Pulmonary artery endothelial cell (primary cell): ENCODE measurements around the gene GBP5. TPM values are rescaled to one million over a fixed set of nuclear protein-coding genes. Genes with fewer than 3 reads are reported as not detected.
A peak's percentile ranks its signal among the peaks of the same experiment; 100 is the strongest.
"Not testable (repeated sequence)": the region's sequence is repeated elsewhere in the genome, so short reads cannot be mapped to it uniquely, and the experiment has no call there.

Source experiments
- DNase-seq: peaks from one replicate; pipeline ENCODE4 v3.0.0-alpha.2; 2011; ENCODE audit warnings: low read depth, low spot score
- total RNA-seq: library from RNA; depleted of rRNA; stranded (reverse); fragments of >200 nt; gene quantifications from 2 replicates; pipeline ENCODE4 v1.2.3, GENCODE V29; 2014

Gene GBP5, protein sequence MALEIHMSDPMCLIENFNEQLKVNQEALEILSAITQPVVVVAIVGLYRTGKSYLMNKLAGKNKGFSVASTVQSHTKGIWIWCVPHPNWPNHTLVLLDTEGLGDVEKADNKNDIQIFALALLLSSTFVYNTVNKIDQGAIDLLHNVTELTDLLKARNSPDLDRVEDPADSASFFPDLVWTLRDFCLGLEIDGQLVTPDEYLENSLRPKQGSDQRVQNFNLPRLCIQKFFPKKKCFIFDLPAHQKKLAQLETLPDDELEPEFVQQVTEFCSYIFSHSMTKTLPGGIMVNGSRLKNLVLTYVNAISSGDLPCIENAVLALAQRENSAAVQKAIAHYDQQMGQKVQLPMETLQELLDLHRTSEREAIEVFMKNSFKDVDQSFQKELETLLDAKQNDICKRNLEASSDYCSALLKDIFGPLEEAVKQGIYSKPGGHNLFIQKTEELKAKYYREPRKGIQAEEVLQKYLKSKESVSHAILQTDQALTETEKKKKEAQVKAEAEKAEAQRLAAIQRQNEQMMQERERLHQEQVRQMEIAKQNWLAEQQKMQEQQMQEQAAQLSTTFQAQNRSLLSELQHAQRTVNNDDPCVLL
- total RNA-seq: 0.20 and 0.21 TPM in 2 replicates

GRCh38 chr1:89272269-89273041 is at the start of gene GBP5:
TSS of gene GBP5 (minus strand) at chr1:89272860. CDS start at chr1:89269555, 3,305 bp downstream.
- not testable (repeated sequence) for DNase-seq

GRCh38 chr1:89322402-89322801 is 49.7 kb upstream of the GBP5 start:
- no peak for DNase-seq

DNA sequence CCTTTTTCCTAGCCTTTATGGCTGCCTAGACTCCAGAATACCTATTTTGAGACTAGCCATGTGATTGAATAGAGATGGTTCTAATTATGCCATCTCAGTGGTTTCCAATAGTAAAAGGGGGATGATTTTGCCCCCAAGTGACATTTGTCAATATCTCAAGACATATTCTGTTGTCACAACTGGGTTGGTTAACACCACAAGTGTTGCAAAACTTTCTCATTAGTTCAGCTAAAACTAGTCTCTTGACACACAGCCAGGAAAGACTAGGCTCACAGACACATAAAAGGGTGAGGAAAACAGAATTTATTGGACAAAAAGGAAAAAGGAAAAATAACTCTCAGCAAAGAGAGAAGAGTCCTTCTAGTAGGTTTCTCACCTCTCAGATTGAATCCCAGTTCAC is 39.9 kb upstream of the GBP5 start:
- no peak for DNase-seq

- DNase-seq: no peak
Observed at GRCh38 chr1:89311757-89312156, 39.1 kb upstream of the GBP5 start.

DNA sequence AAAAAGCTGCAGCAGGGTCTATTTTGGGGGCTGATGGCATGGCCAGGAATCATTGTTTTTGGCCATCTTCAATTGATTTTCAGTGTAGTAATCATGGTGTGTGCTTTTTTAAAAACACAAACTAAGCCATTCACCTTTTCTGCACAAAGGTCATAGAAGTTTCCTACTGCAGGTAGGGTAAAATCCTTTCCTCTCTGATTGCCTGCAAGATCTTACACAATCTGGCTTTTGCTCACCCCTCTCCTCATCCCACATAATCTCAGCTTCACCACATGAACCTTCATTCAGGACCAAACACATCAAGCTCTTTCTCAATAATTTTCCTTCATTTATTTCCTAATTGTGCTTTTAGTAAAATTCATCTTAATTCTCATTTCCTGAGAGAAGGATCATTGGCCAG is 38.3 kb upstream of the GBP5 start:
- DNase-seq: no peak

- peak; percentile 8 for DNase-seq
Observed at GRCh38 chr1:89310505-89310904, 37.8 kb upstream of the GBP5 start.

DNA sequence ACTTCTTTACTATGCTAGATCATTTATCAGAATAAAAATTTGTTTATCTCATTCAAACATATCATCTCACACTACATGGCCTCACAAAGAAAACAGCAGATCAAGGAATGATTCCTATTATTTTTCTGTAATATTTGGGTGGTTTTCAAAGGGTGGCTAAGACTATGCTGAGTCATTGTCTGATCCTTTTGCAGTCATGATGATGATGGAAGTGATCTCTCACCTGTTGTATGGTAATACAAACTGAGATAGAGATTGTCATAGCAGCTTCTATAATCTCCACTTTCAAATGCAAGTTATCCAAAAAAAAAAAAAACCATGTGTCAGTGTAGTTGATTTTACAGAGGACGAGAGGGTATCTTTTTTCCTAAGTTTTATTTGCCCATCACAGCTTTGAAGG is 37.2 kb upstream of the GBP5 start:
- DNase-seq: no peak

GRCh38 chr1:89306273-89306672 is 33.6 kb upstream of the GBP5 start:
- no peak for DNase-seq

DNA sequence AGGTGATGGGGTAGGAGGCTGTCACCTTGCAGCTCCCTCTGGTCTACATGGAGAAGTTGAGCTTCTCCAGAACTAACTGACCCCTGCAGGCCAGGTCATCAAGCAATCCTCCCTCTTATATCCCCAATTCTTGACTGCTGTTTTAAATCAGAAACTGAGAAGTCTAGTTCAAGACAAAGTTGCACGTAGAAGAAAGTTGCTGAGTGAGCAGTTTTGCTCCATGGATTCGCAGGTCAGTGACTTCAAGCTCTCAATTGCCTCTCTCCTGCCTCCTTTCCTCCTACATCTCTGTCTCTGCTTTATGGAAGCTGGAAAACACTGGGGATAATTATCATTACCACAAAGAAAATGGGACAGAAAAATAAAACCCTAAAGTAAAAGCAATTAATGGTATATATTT is 32.8 kb upstream of the GBP5 start:
- no peak for DNase-seq

- DNase-seq: no peak
Observed at GRCh38 chr1:89304572-89305230, 32.0 kb upstream of the GBP5 start.

DNA sequence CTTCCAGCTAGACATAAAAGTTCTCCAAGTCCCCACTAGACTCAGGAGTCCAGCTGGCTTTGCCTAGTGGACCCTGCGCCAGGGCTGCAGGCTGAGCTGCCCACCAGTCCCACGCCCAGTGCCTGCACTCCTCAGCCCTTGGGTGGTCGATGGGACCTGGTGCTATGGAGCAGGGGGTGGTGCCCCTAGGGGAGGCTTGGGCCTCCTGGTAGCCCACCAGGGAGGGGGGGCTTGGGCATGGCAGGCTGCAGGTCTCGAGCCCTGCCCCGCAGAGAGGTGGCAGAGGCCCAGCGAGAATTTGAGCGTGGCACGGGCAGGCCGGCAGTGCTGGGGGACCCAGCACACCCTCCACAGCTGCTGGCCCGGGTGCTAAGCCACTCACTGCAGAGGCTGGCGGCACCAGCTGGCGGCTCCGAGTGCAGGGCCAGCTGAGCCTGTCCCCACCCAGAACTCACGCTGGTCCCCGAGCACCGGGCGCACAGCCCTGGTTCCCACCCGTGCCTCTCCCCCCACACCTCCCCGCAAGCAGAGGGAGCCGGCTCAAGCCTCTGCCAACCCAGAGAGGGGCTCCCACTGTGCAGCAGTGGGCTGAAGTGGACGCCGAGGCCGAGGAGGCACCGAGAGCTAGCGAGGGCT is 30.2 kb upstream of the GBP5 start:
- DNase-seq: no peak

DNA sequence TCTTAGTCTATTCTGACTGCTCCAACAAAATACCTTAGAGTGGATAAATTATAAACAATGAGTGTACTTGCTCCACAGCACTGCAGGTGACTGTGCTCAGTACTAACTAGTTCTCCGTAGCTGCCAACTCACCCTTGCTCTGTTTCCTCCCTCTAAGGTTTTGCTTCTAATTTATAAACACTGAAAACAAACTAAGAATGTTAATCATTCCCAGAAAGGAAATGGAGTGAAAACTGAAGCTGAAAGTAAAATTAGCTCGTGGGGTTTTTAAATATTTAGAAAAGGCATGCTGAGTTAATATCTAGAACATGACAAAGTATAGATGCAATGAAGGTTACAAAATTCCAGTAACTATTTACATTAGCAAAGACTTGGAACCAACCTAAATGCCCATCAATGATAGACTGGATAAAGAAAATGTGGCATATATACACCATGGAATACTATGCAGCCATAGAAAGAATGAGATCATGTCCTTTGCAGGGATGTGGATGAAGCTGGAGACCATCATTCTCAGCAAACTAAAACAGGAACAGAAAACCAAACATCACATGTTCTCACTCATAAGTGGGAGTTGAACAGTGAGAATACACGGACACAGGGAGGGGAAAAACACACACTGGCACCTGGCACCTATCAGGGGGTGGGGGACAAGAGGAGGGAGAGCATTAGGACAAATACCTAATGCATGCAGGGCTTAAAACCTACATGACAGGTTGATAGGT is 27.2 kb upstream of the GBP5 start:
- DNase-seq: not testable (repeated sequence)

GRCh38 chr1:89298461-89298860 is 25.8 kb upstream of the GBP5 start:
- no peak for DNase-seq

DNA sequence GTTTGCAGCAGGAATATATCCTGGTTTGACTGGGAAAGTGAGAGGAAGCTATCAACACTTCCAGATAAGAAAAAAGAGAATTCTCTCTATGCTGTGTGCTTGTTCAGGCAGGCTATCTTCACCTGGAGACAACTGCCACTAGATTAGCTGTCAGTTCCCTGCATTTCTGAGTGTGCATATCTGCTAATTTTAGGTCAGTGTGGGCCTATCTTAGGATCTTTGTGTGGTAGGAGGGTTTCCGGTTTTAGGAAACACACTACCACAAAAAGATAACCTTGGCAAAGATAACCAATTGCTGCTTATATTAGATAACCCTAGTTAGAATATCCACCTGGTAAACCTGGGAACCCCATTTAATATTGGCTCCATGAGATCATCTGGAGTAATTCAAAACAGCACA is 22.5 kb upstream of the GBP5 start:
- no peak for DNase-seq

- DNase-seq: no peak
Observed at GRCh38 chr1:89291276-89291675, 18.6 kb upstream of the GBP5 start.

DNA sequence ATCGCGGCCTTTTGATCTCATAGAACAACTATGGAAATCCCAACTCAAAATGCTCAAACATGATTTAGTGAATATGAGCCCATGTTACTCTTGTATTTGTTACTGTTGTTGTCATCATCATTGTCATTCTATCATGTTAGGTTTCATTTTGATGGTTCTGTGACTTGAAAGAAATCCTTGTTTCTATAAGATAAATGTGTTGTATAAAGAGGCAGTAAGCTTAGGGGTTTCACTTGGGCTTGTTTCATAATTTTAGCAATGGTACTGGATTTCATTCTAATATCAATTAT is 15.3 kb upstream of the GBP5 start:
- no peak for DNase-seq

- DNase-seq: no peak
Observed at GRCh38 chr1:89287181-89288050, 14.8 kb upstream of the GBP5 start.

DNA sequence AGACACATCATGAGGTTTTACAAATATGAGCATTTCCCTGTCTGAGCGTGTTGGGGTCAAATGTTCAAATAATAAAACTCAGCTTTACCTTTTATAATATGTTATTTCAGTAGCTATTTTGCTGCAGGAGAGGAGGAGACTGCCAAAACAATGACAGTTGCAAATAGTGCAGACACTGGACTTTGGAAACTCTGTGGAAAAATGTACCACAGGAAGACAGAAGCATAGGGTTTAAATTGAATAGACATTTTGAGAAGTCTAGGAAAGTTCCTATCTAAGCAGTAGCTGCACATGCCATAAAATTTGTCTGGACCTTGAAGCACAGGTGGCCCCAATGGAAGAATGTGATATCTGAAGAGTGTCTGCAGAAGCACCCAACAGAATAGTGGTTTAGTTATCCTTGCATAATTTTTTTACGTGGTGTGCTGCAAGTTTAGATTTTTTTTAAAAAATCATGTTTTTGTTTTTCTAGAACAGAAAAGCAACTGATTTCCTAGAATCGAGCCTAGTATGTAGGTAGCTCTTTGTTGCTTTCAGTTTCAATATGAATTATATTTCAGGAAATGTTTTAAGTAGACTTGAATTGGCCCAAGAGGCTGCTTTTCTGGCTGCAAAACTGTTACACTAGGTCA is 14.0 kb upstream of the GBP5 start:
- no peak for DNase-seq

GRCh38 chr1:89285745-89286380 is 13.2 kb upstream of the GBP5 start:
- DNase-seq: no peak
